Pancreas (tissue), 10 donors: ENCODE data around the gene CBFA2T2. TPM values are rescaled to one million over a fixed set of nuclear protein-coding genes. Genes with fewer than 3 reads are reported as not detected.
A peak's percentile ranks its signal among the peaks of the same experiment; 100 is the strongest.

Experiments used
- ATAC-seq, 4 donors: fragments of 200-7000 bp; cut with Tn5 transposase; one replicate each; pipeline versions ENCODE4 v1.8.0 to v1.9.1; 2020; ENCODE audit warnings: mild to moderate bottlenecking in 4 of 4, moderate library complexity in 4 of 4
- DNase-seq, 6 donors: peaks; one replicate each; pipeline ENCODE4 v3.0.0-alpha.2; 2020
- FAIRE-seq: peaks from 2 replicates; lab custom pipeline; 2012; peaks lifted over from hg19 to GRCh38; lab: Jason Lieb, UNC
- H3K27ac ChIP-seq, 4 donors: fragments of 200-600 bp; sonication (generic); 1 replicate in 3 of 4; 2 replicates in 1 of 4; pipeline versions ENCODE4 v1.5.0 to v1.8.0; 2020
- H3K27me3 ChIP-seq, 4 donors: fragments of 200-600 bp; one replicate each; pipeline ENCODE4 v1.8.0; 2021
- H3K36me3 ChIP-seq, 3 donors: fragments of 200-600 bp; sonication (generic) in 1 of 3; one replicate each; pipeline versions ENCODE4 v1.5.0 to v1.8.0; 2020 to 2021
- H3K4me1 ChIP-seq, 3 donors: fragments of 200-600 bp; one replicate each; pipeline ENCODE4 v1.8.0; 2021
- H3K4me3 ChIP-seq, 4 donors: fragments of 200-600 bp; sonication (generic) in 2 of 4; one replicate each; pipeline versions ENCODE4 v1.5.0 to v1.8.0; 2020 to 2021
- H3K9me3 ChIP-seq, 4 donors: fragments of 200-600 bp; one replicate each; pipeline ENCODE4 v1.8.0; 2021
- WGBS, 2 donors: extraction: QIAGEN DNeasy Blood & Tissue Kit; methylation state at CpG; one replicate each; pipeline ENCODE4 v1.1.7; 2013; 5-methylcytosine and 5-hydroxymethylcytosine counted together
- intact Hi-C, 3 donors: fragments of 100-400 bp; cut with DNase I; formaldehyde crosslinking; loops; one replicate each; pipeline versions ENCODE4 v1.11.1 to v1.14.2; 2022
- polyA plus RNA-seq, 2 donors: library from polyadenylated mRNA; stranded (reverse); fragments of 200-250 nt; gene quantifications; one replicate each; pipeline ENCODE4 v1.2.3, GENCODE V29; 2013
- total RNA-seq, 6 donors: library from RNA; stranded (reverse); fragmentation: NEBNext Ultra II Directional in 4 of 6; extraction: Animal tissue kit (Norgen Biotek cat#: 25700) in 4 of 6; gene quantifications; one replicate each; pipeline versions ENCODE4 v1.2.1 to v1.2.4, GENCODE V29; 2021 to 2023
- TF ChIP-seq, protein P1 (sequence below), 4 donors: fragments of 200-600 bp; sonication (generic) in 3 of 4; IDR thresholded peaks; one replicate each; pipeline versions ENCODE4 v1.5.0 to v1.8.0; 2021; ENCODE audit warnings: antibody characterized with exemption in 4 of 4
- donor health status: healthy with polysubstance abuse.
- donor health status: DM: no; HTN: no; CAD: no; lungs with moderate emphysema.
- donor health status: DM: no; HTN: no; CAD: no.
- donor health status: control.
- donor health status: control.
- donor health status: Bipolar disorder and iron deficiency.
- donor health status: DM: yes; HTN: yes; CAD: no.
- donor health status: DM: no; HTN: no; CAD: no.
- donor health status: DM: no; HTN: no; CAD: no.
- donor health status: DM: yes; HTN: yes; CAD: no.

The CBFA2T2 gene
- total and polyA plus RNA-seq, 8 donors = 4.7 to 11.6 (median 7.5) TPM

DNA sequence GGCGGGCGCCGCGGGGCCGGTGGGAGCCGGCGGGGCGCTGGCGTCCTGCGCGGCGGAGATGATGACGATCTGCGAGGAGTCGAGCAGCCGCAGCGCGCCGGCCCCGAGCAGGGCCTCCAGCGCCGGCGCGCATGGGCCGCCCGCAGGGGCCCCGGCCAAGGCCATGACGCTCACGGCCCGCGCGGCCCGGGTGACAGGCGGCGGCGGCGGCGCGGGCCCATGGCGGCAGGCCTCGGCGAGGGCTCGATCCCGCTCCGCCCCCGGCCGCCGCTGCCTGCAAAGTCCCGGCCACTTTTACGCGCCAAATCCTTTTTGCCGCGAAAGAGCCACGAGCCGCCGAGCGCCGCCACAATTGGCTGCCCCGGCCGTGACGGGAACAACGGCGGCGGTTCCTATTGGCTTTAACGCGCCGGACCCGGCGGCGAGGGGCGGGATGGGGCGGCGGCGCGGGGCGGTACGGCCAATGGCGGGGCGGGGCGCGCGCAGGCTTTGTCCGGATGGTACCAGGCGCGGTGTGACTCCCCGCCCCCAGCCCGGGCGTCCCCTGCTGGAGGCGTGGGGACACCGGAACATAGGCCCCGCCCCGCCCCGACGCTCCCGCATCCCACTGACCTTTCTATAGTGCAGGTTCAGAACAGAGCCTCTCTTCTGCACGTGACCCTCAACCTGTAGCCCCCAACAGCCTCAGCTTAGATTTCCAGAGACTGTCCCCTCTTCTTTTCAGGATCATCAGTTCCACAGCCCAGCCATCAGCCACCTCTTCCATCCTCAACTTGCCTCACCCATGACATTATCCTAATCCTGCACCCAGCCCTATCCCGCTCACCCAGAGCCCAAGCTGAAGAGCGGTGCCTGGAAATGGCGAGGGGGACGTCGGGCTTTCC is 196.4 kb downstream of the CBFA2T2 start, which contains the start of gene E2F1:
Gene E2F1 (minus strand): TSS at position 286 of the 884 bp plus-strand sequence. CDS start 121 bp downstream, at position 165.
- DNase-seq (peak; percentile 93 to 99 (median 96)), FAIRE-seq (no peak), ATAC-seq (peak; percentile 99 to 100 (median 100))
- no peak within 1 kb of the TSS for H3K27ac ChIP-seq
- TF ChIP-seq, protein P1, sequence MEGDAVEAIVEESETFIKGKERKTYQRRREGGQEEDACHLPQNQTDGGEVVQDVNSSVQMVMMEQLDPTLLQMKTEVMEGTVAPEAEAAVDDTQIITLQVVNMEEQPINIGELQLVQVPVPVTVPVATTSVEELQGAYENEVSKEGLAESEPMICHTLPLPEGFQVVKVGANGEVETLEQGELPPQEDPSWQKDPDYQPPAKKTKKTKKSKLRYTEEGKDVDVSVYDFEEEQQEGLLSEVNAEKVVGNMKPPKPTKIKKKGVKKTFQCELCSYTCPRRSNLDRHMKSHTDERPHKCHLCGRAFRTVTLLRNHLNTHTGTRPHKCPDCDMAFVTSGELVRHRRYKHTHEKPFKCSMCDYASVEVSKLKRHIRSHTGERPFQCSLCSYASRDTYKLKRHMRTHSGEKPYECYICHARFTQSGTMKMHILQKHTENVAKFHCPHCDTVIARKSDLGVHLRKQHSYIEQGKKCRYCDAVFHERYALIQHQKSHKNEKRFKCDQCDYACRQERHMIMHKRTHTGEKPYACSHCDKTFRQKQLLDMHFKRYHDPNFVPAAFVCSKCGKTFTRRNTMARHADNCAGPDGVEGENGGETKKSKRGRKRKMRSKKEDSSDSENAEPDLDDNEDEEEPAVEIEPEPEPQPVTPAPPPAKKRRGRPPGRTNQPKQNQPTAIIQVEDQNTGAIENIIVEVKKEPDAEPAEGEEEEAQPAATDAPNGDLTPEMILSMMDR (IDR thresholded peaks at IDR 0.05) = peak in 1 of 4 donors; percentile 24
- no peaks in the 10 kb centered on the region for H3K9me3 ChIP-seq
- 2 to 4% methylated on average over 59 to 101 of the region's 101 CpGs for WGBS, 2 donors
- H3K27me3 ChIP-seq = no peaks in the 10 kb centered on the region
- intact Hi-C loops = no loop called here
- H3K36me3 ChIP-seq = no peaks in the 10 kb centered on the region
- H3K4me1 ChIP-seq = no peaks in the 10 kb centered on the region
- peak within 1 kb of the TSS; percentile 18 to 46 (median 32) for H3K4me3 ChIP-seq

- H3K4me3 ChIP-seq = peak overlapping the region in 1 of 4 donors; percentile 43
- no peaks in the 10 kb centered on the region for H3K9me3 ChIP-seq
- FAIRE-seq (no peak), DNase-seq (no peak), ATAC-seq (no peak)
- no peaks in the 10 kb centered on the region for H3K4me1 ChIP-seq
- 74% methylated on average over 14 of the region's 14 CpGs for WGBS, 2 donors
- H3K36me3 ChIP-seq = no peaks in the 10 kb centered on the region
- no peaks in the 10 kb centered on the region for H3K27me3 ChIP-seq
- intact Hi-C loops = no loop called here
- no peak overlapping the region for H3K27ac ChIP-seq
- TF ChIP-seq, protein P1 (IDR thresholded peaks at IDR 0.05) = no peak
These were observed 197.1 kb downstream of the CBFA2T2 start for GRCh38 chr20:33686984-33687366.

- no peak for ATAC-seq
- TF ChIP-seq, protein P1 (IDR thresholded peaks at IDR 0.05) = no peak
- WGBS, 2 donors = 76 to 87% methylated on average over 8 of the region's 8 CpGs
- DNase-seq = no peak
- H3K36me3 ChIP-seq = no peaks in the 10 kb centered on the region
- no peak overlapping the region for H3K27ac ChIP-seq
- no peaks in the 10 kb centered on the region for H3K4me1 ChIP-seq
- no peaks in the 10 kb centered on the region for H3K9me3 ChIP-seq
- intact Hi-C loops = no loop called here
- FAIRE-seq = no peak
- H3K4me3 ChIP-seq = no peak overlapping the region
- H3K27me3 ChIP-seq = no peaks in the 10 kb centered on the region
These were observed 197.5 kb downstream of the CBFA2T2 start for GRCh38 chr20:33687370-33687915.

DNA sequence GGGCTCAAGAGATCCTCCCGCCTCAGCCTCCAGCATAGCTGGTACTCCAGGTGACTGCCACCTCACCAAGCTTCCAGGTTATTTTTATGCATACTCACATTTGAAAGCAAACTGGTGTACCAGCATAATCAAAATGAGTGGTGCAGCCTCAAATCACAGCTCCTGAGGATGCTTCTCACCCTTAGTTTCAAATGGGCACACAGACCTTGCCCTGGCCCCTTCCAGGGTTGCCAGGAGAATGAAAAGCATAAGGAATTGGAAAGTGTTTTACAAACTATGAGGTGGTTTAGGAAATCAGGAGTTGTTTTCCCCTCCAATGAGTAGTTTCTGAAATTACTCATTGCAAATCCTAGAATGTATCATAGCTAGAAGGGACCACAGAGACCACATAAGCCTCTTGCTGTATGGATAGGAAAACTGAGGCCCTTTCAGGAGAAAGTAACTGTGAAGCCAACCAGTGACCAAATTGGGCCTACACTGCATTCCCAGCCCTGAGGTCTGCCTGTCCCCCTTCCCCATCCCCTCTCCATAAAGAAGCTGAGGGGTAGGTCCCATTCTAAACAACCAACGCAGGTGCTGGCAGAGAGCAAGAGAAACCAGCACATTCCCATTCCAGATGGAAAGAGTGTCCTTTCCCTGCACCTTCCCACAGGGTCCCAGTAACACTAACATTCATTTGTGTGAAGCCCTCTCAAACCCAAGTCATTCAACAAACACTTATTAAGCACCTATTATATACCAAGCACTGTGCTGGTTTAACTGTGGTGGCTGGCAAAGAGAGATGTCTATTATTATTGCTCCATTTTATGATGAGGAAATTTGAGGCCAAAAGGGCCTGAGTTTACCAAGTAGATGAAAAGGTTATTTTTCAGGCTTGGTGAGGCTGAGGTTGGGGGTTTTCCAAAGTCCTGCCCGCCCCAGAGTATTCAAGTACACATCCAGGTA is 198.4 kb downstream of the CBFA2T2 start:
- H3K27ac ChIP-seq = no peak overlapping the region
- 77 to 78% methylated on average over 3 of the region's 3 CpGs for WGBS, 2 donors
- FAIRE-seq (no peak), DNase-seq (no peak), ATAC-seq (no peak)
- no peak overlapping the region for H3K4me3 ChIP-seq
- intact Hi-C loops = no loop called here
- no peaks in the 10 kb centered on the region for H3K4me1 ChIP-seq
- TF ChIP-seq, protein P1 (IDR thresholded peaks at IDR 0.05) = no peak
- no peaks in the 10 kb centered on the region for H3K27me3 ChIP-seq
- no peaks in the 10 kb centered on the region for H3K9me3 ChIP-seq
- no peaks in the 10 kb centered on the region for H3K36me3 ChIP-seq
